Astrocyte (in vitro differentiated cells and primary cell): Measurements from ENCODE around the gene ARHGAP26. TPM values are rescaled to one million over a fixed set of nuclear protein-coding genes. Genes with fewer than 3 reads are reported as not detected.

Experiments
- DNase-seq: peaks from one replicate; pipeline ENCODE4 v3.0.0-alpha.2; 2010; ENCODE audit warnings: low read depth
- FAIRE-seq: peaks from 2 replicates; lab custom pipeline; 2011; peaks lifted over from hg19 to GRCh38; lab: Jason Lieb, UNC
- H2AFZ ChIP-seq: 2 replicates; pipeline ENCODE4 v1.6.0; 2012; ENCODE audit warnings: low read depth, low read length, inconsistent platforms
- H3K27ac ChIP-seq: 2 replicates; pipeline ENCODE4 v1.5.1; 2011; ENCODE audit warnings: low read depth, low read length, inconsistent platforms
- H3K27me3 ChIP-seq: 2 replicates; pipeline ENCODE4 v1.6.0; 2011; ENCODE audit warnings: low read length, inconsistent platforms; ENCODE audit not compliant: insufficient read depth
- H3K36me3 ChIP-seq: 2 replicates; pipeline ENCODE4 v1.5.1; 2011; ENCODE audit warnings: low read length, inconsistent platforms; ENCODE audit not compliant: insufficient read depth
- H3K4me1 ChIP-seq: 2 replicates; pipeline ENCODE4 v1.5.1; 2011; ENCODE audit warnings: low read length, inconsistent platforms; ENCODE audit not compliant: insufficient read depth
- H3K4me2 ChIP-seq: 2 replicates; pipeline ENCODE4 v1.6.0; 2012; ENCODE audit warnings: low read length, inconsistent platforms
- H3K4me3 ChIP-seq: 2 replicates; pipeline ENCODE4 v1.5.1; 2011; ENCODE audit warnings: low read depth, mild to moderate bottlenecking, low read length, inconsistent platforms; ENCODE audit not compliant: insufficient read depth
- H3K79me2 ChIP-seq: 2 replicates; pipeline ENCODE4 v1.6.0; 2012; ENCODE audit warnings: mild to moderate bottlenecking, low read length, inconsistent platforms; ENCODE audit not compliant: insufficient read depth
- H3K9ac ChIP-seq: 2 replicates; pipeline ENCODE4 v1.6.0; 2012; ENCODE audit warnings: mild to moderate bottlenecking, low read length, inconsistent platforms
- H3K9me3 ChIP-seq: 2 replicates; pipeline ENCODE4 v1.5.1; 2012; ENCODE audit warnings: low read depth, mild to moderate bottlenecking, low read length, inconsistent platforms; ENCODE audit not compliant: insufficient read depth
- H4K20me1 ChIP-seq: 2 replicates; pipeline ENCODE4 v1.6.0; 2012; ENCODE audit warnings: low read length, inconsistent platforms; ENCODE audit not compliant: insufficient read depth
- H3K27ac Mint-ChIP-seq: one replicate; pipeline ENCODE4 v1.8.0; 2021; ENCODE audit warnings: mild to moderate bottlenecking, mixed read lengths; ENCODE audit not compliant: unreplicated experiment
- H3K27me3 Mint-ChIP-seq: one replicate; pipeline ENCODE4 v1.8.0; 2021; ENCODE audit warnings: low read depth, mixed read lengths; ENCODE audit not compliant: unreplicated experiment
- H3K36me3 Mint-ChIP-seq: one replicate; pipeline ENCODE4 v1.8.0; 2021; ENCODE audit warnings: low read depth, mixed read lengths; ENCODE audit not compliant: unreplicated experiment
- H3K4me1 Mint-ChIP-seq: one replicate; pipeline ENCODE4 v1.8.0; 2021; ENCODE audit warnings: low read depth, mixed read lengths; ENCODE audit not compliant: unreplicated experiment
- H3K4me3 Mint-ChIP-seq: one replicate; pipeline ENCODE4 v1.8.0; 2021; ENCODE audit warnings: mild to moderate bottlenecking, moderate library complexity, mixed read lengths; ENCODE audit not compliant: unreplicated experiment
- H3K9me3 Mint-ChIP-seq: one replicate; pipeline ENCODE4 v1.8.0; 2021; ENCODE audit warnings: mild to moderate bottlenecking, mixed read lengths; ENCODE audit not compliant: unreplicated experiment
- EZH2 ChIP-seq: IDR thresholded peaks from 2 replicates; pipeline ENCODE4 v1.6.1; 2012; ENCODE audit warnings: mild to moderate bottlenecking, low read length, inconsistent platforms; ENCODE audit not compliant: insufficient read depth
- total RNA-seq: library from RNA; stranded (reverse); gene quantifications from 2 replicates; pipeline ENCODE4 v1.2.1, GENCODE V29; 2021
- TF ChIP-seq, protein P1 (sequence below): IDR thresholded peaks from 2 replicates; pipeline ENCODE4 v1.5.1; 2011; ENCODE audit warnings: low read depth, mild to moderate bottlenecking, inconsistent platforms, low read length, moderate library complexity; ENCODE audit not compliant: insufficient read depth

The ARHGAP26 gene
- total RNA-seq, 1 donor from 2014 or later = 5.6 TPM

DNA sequence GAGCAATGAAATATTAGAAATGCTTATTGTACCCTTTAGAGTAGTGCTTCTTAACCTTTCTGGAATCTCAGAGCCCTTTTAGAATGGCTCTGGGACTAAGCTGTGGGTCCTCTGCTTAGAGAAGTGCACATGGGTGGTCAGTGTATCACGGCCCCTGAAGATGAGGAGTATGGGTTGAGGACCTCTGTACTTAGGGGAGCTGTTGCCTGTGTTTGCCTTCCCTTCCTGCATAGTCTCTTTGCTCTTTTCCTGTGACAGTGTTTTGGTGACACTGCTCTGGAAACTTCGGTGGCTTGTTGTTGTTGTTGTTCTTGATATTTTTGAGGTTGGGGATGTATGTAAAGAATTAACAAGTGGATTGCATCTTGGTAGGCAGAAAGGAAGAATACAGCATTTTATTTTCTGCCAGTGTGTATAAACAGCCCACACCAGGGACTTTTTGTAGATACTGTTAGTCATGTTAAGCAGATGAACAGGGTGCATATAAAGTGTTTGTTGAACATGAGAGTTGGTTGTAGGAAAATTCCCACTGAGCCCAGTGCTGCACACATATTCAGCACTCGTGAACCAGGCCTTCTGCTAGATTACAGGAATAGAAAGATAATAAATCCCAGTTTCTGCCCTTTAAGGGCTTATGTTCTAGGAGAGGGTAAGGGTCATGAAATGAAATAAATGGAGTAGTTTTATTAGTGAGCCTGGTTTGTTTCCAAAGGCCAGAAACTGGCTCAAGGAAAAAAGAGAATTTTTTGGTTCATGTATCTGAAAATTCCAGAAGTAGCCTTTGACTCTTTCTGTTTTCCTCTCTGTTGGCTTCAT is 199.7 kb downstream of the ARHGAP26 start:
- no peak overlapping the region for H3K4me3 ChIP-seq
- FAIRE-seq (no peak), DNase-seq (no peak)
- no peak overlapping the region for H3K4me3 Mint-ChIP-seq
- no peak overlapping the region for H3K9ac ChIP-seq
- H3K4me1 Mint-ChIP-seq = no peaks in the 10 kb centered on the region
- no peaks in the 10 kb centered on the region for H4K20me1 ChIP-seq
- no peaks in the 10 kb centered on the region for H3K27me3 ChIP-seq
- no peaks in the 10 kb centered on the region for H3K36me3 ChIP-seq
- no peak for TF ChIP-seq EZH2
- TF ChIP-seq, protein P1, sequence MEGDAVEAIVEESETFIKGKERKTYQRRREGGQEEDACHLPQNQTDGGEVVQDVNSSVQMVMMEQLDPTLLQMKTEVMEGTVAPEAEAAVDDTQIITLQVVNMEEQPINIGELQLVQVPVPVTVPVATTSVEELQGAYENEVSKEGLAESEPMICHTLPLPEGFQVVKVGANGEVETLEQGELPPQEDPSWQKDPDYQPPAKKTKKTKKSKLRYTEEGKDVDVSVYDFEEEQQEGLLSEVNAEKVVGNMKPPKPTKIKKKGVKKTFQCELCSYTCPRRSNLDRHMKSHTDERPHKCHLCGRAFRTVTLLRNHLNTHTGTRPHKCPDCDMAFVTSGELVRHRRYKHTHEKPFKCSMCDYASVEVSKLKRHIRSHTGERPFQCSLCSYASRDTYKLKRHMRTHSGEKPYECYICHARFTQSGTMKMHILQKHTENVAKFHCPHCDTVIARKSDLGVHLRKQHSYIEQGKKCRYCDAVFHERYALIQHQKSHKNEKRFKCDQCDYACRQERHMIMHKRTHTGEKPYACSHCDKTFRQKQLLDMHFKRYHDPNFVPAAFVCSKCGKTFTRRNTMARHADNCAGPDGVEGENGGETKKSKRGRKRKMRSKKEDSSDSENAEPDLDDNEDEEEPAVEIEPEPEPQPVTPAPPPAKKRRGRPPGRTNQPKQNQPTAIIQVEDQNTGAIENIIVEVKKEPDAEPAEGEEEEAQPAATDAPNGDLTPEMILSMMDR = no peak
- no peak overlapping the region for H3K27ac ChIP-seq
- no peaks in the 10 kb centered on the region for H3K4me1 ChIP-seq
- no peak overlapping the region for H2AFZ ChIP-seq
- H3K4me2 ChIP-seq = no peak overlapping the region
- H3K27me3 Mint-ChIP-seq = no peaks in the 10 kb centered on the region
- H3K79me2 ChIP-seq = no peaks in the 10 kb centered on the region
- no peaks in the 10 kb centered on the region for H3K9me3 Mint-ChIP-seq
- no peaks in the 10 kb centered on the region for H3K9me3 ChIP-seq
- no peak overlapping the region for H3K27ac Mint-ChIP-seq
- peaks cover 5% of the 10 kb centered on the region for H3K36me3 Mint-ChIP-seq

DNA sequence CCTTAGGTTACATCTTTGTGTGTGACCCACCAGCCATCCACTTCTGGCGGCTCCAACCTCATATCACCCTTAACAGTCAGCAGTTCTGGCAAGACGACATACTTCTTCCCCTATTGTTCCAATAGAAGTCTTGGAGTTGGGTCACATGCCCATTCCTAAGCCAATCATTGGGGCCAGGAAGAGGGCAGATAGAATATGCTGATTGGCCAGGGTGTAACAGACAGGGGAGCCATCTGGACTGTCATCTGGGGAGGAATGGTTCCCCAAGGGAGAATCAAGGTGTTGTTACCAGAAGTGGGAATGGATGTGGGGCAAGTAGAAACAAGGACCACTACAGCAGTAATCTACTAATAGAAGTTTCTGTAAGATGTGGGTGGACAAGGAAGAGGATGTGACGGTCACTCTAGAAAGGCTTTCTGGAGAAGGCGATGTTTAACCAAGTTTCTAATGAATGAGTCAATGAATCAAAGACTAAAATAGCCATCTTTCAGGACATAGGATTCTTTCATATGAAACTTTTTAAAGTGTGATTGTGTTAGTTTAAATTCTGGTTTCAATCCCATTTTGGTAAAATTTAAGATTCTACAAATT is 200.4 kb downstream of the ARHGAP26 start:
- Histone ChIP-seq H4K20me1 (no peaks in the 10 kb centered on the region), H3K27ac (no peak overlapping the region), H2AFZ (no peak overlapping the region), H3K4me2 (no peak overlapping the region), H3K9me3 (no peaks in the 10 kb centered on the region), H3K4me1 (no peaks in the 10 kb centered on the region), H3K9ac (no peak overlapping the region), H3K36me3 (no peaks in the 10 kb centered on the region), H3K4me3 (no peak overlapping the region), H3K27me3 (no peaks in the 10 kb centered on the region), H3K79me2 (no peaks in the 10 kb centered on the region)
- Mint-ChIP-seq H3K4me3 (no peak overlapping the region), H3K36me3 (peaks cover 5% of the 10 kb centered on the region), H3K27me3 (no peaks in the 10 kb centered on the region), H3K27ac (no peak overlapping the region), H3K4me1 (no peaks in the 10 kb centered on the region), H3K9me3 (no peaks in the 10 kb centered on the region)
- no peak for TF ChIP-seq EZH2
- TF ChIP-seq, protein P1 = no peak
- DNase-seq (no peak), FAIRE-seq (no peak)
